DND-41 (cell line): ENCODE data around the gene ABCA13.

ENCODE experiments used
- ATAC-seq: fragments of 200-7000 bp; cut with Tn5 transposase; 3 replicates; pipeline ENCODE4 v1.9.1; 2021; ENCODE audit warnings: low read depth; ENCODE audit not compliant: insufficient read depth
- DNase-seq: peaks from one replicate; pipeline ENCODE4 v3.0.0-alpha.2; 2020
- H2AFZ ChIP-seq: 2 replicates; pipeline ENCODE4 v1.6.0; 2012; ENCODE audit warnings: low read depth, low read length
- H3K27ac ChIP-seq: 2 replicates; pipeline ENCODE4 v1.5.1; 2012; ENCODE audit warnings: low read length, inconsistent platforms
- H3K27me3 ChIP-seq: fragments of 200-600 bp; sonication (generic); 2 replicates; pipeline ENCODE4 v1.6.0; 2012; ENCODE audit warnings: low read length, mild to moderate bottlenecking, inconsistent platforms; ENCODE audit not compliant: insufficient read depth, poor library complexity
- H3K36me3 ChIP-seq: 2 replicates; pipeline ENCODE4 v1.5.1; 2012; ENCODE audit warnings: low read length, inconsistent platforms; ENCODE audit not compliant: insufficient read depth
- H3K4me1 ChIP-seq: 2 replicates; pipeline ENCODE4 v1.5.1; 2012; ENCODE audit warnings: mild to moderate bottlenecking, low read length; ENCODE audit not compliant: insufficient read depth
- H3K4me2 ChIP-seq: 2 replicates; pipeline ENCODE4 v1.6.0; 2012; ENCODE audit warnings: mild to moderate bottlenecking, moderate library complexity, low read length, inconsistent platforms; ENCODE audit not compliant: insufficient read depth
- H3K4me3 ChIP-seq, 2 experiments: fragments of 200-600 bp in 1 of 2; shearing (Covaris generic) in 1 of 2; 2 replicates each; pipeline ENCODE4 v1.5.1; 2012 to 2016; ENCODE audit warnings: inconsistent platforms in 2 of 2, low read length in 2 of 2, mild to moderate bottlenecking in 2 of 2, low read depth in 1 of 2, moderate library complexity in 1 of 2
- H3K79me2 ChIP-seq: 2 replicates; pipeline ENCODE4 v1.6.0; 2012; ENCODE audit warnings: low read length, inconsistent platforms; ENCODE audit not compliant: insufficient read depth
- H3K9ac ChIP-seq: 2 replicates; pipeline ENCODE4 v1.6.0; 2012; ENCODE audit warnings: low read depth, mild to moderate bottlenecking, inconsistent platforms, low read length, moderate library complexity
- H3K9me3 ChIP-seq: 2 replicates; pipeline ENCODE4 v1.5.1; 2012; ENCODE audit warnings: low read length, moderate library complexity, mild to moderate bottlenecking, inconsistent platforms; ENCODE audit not compliant: insufficient read depth, severe bottlenecking
- H4K20me1 ChIP-seq: 2 replicates; pipeline ENCODE4 v1.6.0; 2012; ENCODE audit warnings: low read length; ENCODE audit not compliant: insufficient read depth
- CTCF ChIP-seq: IDR thresholded peaks from 2 replicates; pipeline ENCODE4 v1.5.1; 2012; ENCODE audit warnings: borderline replicate concordance, low read length, moderate library complexity, mild to moderate bottlenecking; ENCODE audit not compliant: poor library complexity, severe bottlenecking; ENCODE audit errors: extremely low read depth
- EZH2 ChIP-seq: IDR thresholded peaks from 3 replicates; pipeline ENCODE4 v1.6.1; 2012; ENCODE audit warnings: borderline replicate concordance, low read depth, mild to moderate bottlenecking, moderate library complexity, low read length, inconsistent platforms; ENCODE audit not compliant: severe bottlenecking

Gene ABCA13

GRCh38 chr7:48251766-48252165 is 80.5 kb downstream of the ABCA13 start:
- no peak for ATAC-seq
- Histone ChIP-seq H3K9me3 (no peaks in the 10 kb centered on the region), H3K4me1 (no peaks in the 10 kb centered on the region), H3K27me3 (no peaks in the 10 kb centered on the region), H3K27ac (no peak overlapping the region), H3K4me3 (no peak overlapping the region), H2AFZ (no peak overlapping the region), H3K4me2 (no peak overlapping the region), H3K9ac (no peak overlapping the region), H3K79me2 (no peaks in the 10 kb centered on the region), H4K20me1 (no peaks in the 10 kb centered on the region), H3K36me3 (no peaks in the 10 kb centered on the region)
- TF ChIP-seq CTCF = no peak
- TF ChIP-seq EZH2 = no peak
- DNase-seq = no peak

GRCh38 chr7:48252995-48253394 is 81.7 kb downstream of the ABCA13 start:
- DNase-seq = no peak
- TF ChIP-seq EZH2 (no peak), CTCF (no peak)
- Histone ChIP-seq H3K27ac (no peak overlapping the region), H4K20me1 (no peaks in the 10 kb centered on the region), H3K36me3 (no peaks in the 10 kb centered on the region), H3K27me3 (no peaks in the 10 kb centered on the region), H3K9ac (no peak overlapping the region), H3K4me2 (no peak overlapping the region), H2AFZ (no peak overlapping the region), H3K9me3 (no peaks in the 10 kb centered on the region), H3K79me2 (no peaks in the 10 kb centered on the region), H3K4me1 (no peaks in the 10 kb centered on the region), H3K4me3 (no peak overlapping the region)
- ATAC-seq = no peak

- no peak overlapping the region for H3K4me2 ChIP-seq
- H3K36me3 ChIP-seq = no peaks in the 10 kb centered on the region
- no peak overlapping the region for H2AFZ ChIP-seq
- no peak overlapping the region for H3K27ac ChIP-seq
- H3K9me3 ChIP-seq = no peaks in the 10 kb centered on the region
- TF ChIP-seq CTCF (no peak), EZH2 (no peak)
- H4K20me1 ChIP-seq = no peaks in the 10 kb centered on the region
- H3K27me3 ChIP-seq = no peaks in the 10 kb centered on the region
- no peak overlapping the region for H3K4me3 ChIP-seq
- no peak overlapping the region for H3K9ac ChIP-seq
- DNase-seq = no peak
- H3K79me2 ChIP-seq = no peaks in the 10 kb centered on the region
- ATAC-seq = no peak
- no peaks in the 10 kb centered on the region for H3K4me1 ChIP-seq
Measured at GRCh38 chr7:48255046-48255445, 83.8 kb downstream of the ABCA13 start.
